ENCODE data around the gene RPS6KL1.

Gene RPS6KL1, protein sequence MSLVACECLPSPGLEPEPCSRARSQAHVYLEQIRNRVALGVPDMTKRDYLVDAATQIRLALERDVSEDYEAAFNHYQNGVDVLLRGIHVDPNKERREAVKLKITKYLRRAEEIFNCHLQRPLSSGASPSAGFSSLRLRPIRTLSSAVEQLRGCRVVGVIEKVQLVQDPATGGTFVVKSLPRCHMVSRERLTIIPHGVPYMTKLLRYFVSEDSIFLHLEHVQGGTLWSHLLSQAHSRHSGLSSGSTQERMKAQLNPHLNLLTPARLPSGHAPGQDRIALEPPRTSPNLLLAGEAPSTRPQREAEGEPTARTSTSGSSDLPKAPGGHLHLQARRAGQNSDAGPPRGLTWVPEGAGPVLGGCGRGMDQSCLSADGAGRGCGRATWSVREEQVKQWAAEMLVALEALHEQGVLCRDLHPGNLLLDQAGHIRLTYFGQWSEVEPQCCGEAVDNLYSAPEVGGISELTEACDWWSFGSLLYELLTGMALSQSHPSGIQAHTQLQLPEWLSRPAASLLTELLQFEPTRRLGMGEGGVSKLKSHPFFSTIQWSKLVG

DNA sequence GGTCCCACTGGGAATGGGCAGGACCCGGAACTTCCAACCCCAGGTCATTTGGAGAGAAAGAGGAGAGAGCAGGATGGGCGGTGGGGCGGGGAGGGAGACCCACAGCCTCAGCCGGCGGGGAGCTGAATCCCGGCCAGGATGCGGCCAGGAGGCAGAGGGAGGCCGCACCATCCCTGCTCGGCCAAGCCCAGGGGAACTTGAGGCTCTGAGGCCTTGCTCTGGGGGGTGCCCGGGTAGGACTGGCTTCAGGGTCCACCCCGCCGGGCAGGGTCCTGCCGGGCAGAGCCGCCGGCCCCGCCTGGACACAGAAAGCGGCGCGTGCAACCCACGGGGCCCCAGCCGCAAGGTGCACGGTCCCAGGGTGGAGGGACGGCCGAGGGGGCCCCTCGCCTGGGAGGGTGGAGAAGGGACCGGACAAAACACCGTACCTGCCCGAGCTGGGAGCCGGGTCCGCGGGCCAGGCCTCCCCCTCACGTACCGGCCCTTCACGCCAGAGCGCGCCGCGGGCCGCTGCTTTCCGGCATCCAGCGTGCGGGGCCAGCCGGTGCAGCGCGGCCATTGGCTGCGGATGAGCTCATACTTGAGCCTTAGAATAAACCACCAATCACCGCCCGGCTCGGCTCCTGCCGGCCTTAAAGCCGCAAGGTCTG, at the start of gene RPS6KL1:
RPS6KL1 (minus strand) TSS at position 509 of the 650 bp plus-strand sequence. CDS start 1,719 bp downstream, outside the sequence.
- DNase-seq (ENCODE audit: low read depth in 2 of 2, low spot score in 1 of 2), result peak in 1 of 2 donors; percentile 16

DNA sequence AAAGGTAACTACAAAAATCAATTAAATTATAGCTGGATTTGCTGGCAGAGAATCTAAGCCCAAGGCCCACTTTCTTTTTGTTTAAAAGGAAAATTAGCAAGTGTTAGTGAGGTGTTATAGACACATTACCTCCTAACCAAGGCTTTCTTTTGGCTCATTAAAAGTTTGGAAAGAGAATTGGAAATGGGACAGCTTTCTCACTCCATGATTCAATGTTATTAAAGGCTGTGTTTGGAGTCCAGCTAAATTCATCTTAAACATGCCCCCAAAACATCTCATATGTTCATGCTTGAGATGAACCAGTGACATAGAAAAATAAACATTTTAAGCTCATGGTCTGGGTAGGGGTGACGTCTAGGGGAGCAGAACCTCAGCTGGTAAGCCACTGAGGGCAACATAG, 45.8 kb upstream of the RPS6KL1 start:
- DNase-seq (ENCODE audit: low read depth in 2 of 2, low spot score in 1 of 2), result no peak

DNA sequence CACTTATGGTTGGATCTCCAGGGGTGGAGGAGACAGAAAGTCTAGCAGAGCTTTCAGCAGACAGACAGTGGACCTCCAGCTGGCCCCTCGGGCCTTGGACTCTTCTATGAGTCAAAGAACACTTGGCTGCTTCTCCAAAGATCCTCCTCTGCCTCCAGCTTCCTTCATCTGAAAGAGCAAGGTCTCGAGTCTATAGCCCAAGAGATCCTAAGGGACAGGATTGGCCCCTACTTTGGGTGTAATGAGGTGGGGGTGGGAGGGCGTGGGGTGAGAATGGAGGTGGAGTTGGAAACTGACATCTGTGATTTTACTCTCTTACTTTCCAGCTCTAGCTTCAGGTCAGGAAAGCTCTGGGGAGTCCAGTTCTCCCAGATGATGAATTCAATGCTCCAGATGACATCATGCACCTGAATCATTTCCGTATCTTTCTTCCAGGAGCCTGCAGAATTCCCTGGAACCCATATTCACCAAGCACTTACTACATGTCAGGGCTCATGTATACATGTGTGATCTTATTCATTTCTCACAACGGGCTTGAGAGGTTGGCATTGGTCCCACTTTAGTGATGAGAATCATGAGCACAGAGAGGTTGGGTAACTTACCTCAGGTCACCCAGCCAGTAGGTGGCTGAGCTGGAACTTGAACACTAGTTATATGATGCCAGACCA, 42.6 kb upstream of the RPS6KL1 start:
- no peak for DNase-seq (ENCODE audit: low read depth in 2 of 2, low spot score in 1 of 2)

DNA sequence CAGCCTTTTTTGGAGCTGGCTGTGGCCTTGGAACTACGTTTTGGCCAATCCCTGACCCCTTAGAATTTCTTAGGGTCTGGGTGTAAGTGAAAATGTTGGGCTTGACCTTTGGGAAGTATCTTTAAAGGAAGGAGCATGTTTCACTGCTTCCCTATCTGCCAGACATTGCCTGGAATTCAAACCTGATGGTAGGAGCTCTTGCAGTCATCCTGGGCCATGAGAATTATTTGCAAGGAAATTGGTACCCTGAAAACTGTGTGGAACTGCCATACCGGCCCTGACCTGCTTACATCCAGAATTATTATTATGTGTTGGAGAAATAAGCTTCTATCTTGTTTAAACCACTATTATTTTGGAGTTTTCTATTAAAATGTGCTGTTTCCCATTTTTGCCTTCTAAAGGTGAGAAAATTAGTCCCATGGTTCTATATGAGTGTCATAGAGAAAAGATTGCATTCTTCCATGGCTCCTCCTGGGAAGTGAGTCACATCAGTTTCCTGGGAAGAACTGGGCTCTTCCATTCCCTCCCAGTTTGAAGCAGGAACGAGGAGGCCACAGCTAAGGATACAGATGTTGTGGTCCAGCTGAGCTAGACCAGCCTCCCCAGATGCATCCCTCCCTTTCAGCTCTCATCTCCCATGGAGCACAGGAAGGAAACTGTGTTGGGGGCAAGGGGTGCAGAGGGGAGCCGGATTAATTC, 41.9 kb upstream of the RPS6KL1 start:
- DNase-seq (ENCODE audit: low read depth in 2 of 2, low spot score in 1 of 2), result no peak

DNA sequence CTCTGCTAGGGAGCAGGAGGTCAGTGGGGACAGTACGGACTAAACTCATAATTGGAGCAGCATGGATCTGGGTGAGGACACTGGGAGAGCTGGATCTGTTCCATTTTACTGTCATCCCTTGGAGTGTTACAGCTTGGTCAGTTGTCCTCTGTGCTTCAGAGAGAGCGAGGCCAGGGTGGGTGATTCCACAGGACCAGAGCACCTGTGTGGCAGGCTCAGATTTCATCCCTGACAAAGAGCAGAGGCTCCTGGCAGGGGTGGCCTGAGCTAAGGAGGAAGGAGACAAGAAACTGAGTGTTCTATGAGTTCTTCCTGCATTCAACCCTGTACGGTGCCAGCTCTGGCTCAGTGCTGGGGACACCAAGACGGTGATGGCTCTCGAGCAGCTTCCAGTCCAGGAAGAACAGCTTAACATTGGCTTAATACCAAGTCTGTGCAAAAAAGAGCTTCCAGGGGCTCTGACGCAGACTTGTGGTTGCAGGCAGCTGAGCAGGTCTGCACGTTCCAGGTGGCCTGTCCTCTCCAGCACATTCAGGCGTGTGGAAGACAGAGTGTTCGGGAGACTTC, 40.7 kb upstream of the RPS6KL1 start:
- no peak for DNase-seq (ENCODE audit: low read depth in 2 of 2, low spot score in 1 of 2)

DNA sequence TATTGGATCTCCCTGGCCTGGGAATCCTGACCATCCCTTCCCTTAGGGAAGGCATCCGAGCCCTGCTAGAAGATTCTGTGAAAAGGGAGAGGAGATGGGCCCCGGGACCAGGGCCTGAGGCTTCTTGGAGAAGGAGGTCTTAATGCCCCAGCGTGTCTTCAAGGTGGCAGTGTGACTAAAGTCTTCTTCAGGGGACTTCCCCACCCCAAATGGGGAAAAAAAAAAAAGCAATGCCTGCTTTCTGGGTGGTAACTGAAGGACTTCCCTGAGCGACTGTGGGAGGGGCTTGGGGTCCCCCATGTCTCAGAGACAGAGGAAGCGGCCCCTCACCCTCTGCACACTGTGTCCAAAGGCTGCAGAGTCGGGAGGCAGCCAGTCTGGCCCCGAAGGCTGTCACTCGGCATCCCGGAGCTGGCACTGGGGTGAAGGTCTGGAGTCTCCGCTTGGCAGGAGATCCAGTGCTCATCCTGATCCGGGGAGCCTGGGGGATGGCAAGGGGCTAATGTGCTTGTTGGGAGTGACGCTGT, 40.2 kb upstream of the RPS6KL1 start:
- DNase-seq (ENCODE audit: low read depth in 2 of 2, low spot score in 1 of 2), result no peak

DNA sequence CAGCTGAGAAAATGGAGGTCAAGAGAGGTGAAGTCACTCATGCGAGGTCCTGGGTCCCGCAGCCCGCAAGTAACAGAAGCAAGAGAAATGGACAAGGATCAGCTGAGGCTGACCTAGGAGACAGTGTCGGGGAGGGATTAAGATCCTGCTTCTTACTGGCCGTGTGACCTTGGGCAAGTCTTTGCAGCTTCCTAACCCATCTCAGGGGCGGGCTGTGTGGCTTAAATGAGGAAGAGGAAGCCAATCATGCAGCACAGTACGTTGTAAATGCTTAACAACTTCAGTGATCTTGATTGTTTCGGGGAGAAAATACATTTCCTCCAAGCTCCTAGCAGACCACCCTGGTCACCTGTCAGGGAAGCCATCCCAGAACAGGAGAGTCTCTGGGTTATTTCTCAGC, 39.4 kb upstream of the RPS6KL1 start:
- no peak for DNase-seq (ENCODE audit: low read depth in 2 of 2, low spot score in 1 of 2)

DNA sequence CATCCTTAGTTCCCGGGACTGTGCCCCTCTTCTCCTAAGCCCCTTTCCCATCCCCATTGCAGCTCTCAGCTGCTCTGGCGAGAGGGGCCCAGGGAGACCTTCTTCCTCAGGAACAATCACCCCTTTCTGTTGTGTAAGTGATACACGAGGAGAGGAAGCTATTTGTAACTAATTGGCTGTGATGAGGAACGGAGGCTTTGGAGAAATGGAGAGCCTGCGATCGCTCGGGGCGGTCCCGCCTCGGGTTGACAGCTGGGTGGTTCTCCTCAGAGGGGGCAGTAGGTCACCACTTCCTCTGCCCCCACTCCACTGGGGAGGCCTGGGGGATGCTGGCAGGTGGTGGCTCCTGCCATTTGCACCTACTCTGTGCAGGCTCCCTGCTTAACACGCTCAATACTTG, 39.0 kb upstream of the RPS6KL1 start:
- no peak for DNase-seq (ENCODE audit: low read depth in 2 of 2, low spot score in 1 of 2)

DNA sequence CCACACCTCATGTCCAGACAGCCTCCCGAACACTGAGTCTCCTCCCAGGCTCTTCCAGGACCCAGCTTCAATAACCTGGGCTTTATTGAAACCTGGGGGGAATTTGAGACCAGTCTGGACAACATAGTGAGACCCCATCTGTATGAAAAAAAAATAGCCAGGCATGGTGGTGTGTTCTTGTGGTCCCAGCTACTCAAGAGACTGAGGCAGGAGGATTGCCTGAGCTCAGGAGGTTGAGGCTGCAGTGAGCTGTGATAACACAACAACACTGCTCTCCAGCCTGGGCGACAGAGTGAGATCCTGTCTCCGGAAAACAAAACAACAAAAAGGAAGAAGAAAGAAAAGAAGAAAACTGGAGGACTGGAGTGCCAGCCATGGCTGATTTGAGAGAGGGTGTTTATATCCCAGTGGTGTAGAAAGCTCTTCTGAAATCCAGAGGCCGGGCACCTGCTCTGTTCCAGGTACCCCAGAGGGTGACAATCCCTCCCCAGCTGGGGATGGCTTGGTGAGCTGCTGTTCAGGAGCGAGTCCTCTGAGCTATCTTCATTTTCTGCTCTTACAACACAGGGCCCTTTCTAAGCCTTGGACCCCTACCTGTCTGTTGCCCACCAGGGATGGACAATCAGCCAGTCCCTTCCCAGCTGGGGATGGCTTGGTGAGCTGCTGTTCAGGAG, 38.3 kb upstream of the RPS6KL1 start:
- no peak for DNase-seq (ENCODE audit: low read depth in 2 of 2, low spot score in 1 of 2)

DNA sequence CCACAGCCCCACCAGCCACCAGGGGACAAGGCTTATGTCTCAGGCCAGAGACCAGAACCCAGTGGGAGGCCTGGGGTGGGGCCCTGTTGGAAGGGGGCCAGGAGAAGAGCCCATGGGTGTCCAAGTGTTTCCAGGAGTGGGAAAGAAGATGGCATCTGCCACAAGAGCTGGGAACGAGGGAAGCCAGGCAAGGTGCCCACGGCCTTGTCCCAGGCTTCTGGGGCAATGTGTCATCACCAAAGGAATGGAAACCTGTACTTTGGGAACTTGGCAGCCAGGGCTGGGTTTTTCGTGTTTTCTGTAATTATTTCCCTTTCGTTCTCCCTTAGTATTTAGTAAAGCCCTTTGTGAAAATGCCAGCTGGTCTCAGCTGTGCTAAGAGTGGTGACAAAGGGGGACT, 37.7 kb upstream of the RPS6KL1 start:
- DNase-seq (ENCODE audit: low read depth in 2 of 2, low spot score in 1 of 2), result no peak

DNA sequence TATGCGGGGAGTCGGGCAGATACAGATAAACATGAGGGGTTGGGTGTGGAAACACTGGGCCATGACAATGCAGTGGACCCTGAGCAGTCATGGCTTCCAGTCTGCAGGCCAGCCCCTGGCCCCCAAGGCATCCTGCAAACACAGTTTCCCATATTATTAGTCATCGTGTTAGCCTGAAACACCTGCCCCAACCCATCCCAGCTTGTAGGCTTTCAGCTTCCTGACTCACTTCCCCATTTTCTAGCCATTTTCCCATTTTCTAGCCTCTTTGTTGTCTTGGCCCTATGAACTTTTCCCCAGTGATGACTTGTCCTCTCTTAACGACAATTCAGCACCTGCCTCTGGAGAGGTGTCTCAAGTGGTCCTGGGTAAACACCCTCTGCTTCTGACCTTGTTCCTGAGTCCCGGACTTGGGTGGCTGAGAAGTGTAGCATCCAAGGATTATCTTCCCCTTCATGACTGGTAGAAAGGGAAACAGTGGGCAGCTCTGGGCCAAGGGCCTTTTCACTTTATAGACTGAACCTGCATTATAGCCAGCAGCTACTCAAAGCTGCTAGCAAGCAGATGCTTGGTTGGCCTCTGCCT, 36.6 kb upstream of the RPS6KL1 start:
- DNase-seq (ENCODE audit: low read depth in 2 of 2, low spot score in 1 of 2), result no peak

DNA sequence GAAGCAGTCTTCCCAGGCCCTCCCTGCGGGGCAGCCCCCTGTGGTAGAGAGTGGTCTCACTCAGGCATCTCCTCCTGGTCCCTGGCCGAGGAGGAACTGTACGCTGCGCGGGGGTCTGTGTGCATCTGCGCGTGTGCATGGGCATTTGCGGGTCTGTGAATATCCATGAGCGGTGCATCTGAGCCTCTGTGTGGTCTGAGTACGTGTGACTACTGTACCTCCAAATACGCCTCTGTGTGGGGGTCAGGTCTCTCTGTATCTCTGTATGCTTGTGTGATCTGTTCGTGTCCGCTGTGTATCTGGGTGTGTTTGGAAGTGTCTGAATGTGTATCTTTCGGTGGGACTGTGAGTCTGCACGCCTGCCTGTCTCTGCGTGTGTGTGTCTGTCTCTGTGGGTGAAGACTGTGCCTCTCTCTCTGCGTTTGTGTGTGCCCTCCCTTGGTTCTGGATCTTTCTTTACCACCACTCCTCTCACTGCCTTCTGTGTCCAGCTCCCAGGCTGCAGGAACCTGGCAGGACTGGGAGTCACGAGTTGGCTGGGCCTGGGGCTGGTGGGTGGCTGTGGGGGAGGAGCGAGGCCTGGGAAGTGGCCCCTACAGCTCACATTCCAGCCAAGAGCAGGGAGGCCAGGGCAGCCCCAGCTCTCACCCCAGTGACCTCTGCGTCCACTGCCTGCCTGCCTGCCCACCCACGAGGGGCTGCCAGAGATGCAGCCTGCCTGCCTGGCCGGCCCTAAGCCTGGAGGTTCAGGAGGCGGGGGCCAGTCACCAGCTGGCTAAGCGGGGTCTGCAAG, 33.4 kb upstream of the RPS6KL1 start:
- DNase-seq (ENCODE audit: low read depth in 2 of 2, low spot score in 1 of 2), result no peak

DNA sequence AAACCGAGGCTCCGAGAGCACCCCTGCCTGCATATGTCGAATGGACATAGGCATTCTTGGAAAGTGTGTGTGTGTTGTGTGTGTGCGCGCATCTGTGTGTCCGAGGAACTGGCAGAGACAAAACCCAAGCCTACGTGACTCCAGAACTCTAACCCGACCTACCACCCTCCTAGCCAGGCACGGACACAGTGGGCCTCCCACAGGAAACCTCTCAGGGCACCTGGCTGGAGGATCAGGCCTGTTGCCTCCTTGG, 32.9 kb upstream of the RPS6KL1 start:
- no peak for DNase-seq (ENCODE audit: low read depth in 2 of 2, low spot score in 1 of 2)

DNA sequence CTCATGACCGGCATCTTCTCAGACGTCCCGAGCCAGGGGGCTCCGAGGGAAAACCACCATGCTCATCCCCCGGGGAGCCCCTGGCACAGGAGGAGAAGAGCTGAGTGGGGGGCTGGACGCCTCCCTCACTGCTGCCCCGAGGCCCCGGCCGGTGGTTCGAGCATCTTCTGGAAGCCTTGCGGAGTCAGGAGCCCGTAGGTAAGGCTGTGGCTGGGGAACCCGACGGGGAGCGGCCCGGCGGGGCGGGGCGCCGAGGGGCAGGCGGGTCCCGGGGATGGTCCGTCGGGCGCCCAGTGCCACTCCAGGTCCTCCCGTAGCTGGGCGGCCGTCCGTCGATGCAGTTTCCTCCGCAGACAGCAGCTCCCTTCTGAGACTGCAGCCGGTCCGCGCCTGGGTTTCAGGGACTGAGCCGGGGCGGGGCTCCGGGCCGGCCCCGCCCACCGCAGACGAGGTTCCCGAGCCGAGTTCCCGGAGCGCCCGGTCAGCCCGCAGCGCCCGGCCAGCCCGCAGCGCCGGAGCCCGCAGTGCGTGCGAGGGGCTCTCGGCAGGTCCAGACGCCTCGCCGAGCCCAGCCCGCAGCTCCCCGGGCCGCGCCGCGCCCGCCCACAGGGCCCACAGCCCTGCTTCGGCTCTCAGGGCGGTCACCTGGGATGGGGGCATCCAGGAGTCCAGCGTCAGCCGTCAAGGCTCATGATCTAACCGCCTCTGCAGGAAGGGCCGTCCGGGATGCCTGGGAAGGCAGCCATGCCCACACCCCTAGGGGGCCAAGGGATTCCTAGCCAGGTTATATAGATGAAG, 32.4 kb upstream of the RPS6KL1 start, which contains the start of gene PGF:
PGF (minus strand) TSS at position 369 of the 798 bp plus-strand sequence; CDS start at position 14, 355 bp downstream.
- no peak for DNase-seq (ENCODE audit: low read depth in 2 of 2, low spot score in 1 of 2)

DNA sequence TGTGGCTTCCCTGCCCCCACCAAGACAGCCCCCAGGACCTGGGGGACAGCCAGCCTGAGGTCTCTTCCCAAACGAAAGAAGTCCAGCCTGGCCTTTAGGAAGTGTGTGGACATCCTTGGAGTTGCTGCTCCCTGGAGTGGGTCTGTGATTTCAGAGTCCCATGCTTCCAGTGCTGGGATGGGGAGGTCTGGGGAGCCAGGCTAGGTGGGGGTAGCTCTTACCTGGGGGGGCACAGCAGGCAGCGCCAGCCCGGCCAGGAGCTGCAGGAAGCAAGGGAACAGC, 31.8 kb upstream of the RPS6KL1 start:
- DNase-seq (ENCODE audit: low read depth in 2 of 2, low spot score in 1 of 2), result no peak

DNA sequence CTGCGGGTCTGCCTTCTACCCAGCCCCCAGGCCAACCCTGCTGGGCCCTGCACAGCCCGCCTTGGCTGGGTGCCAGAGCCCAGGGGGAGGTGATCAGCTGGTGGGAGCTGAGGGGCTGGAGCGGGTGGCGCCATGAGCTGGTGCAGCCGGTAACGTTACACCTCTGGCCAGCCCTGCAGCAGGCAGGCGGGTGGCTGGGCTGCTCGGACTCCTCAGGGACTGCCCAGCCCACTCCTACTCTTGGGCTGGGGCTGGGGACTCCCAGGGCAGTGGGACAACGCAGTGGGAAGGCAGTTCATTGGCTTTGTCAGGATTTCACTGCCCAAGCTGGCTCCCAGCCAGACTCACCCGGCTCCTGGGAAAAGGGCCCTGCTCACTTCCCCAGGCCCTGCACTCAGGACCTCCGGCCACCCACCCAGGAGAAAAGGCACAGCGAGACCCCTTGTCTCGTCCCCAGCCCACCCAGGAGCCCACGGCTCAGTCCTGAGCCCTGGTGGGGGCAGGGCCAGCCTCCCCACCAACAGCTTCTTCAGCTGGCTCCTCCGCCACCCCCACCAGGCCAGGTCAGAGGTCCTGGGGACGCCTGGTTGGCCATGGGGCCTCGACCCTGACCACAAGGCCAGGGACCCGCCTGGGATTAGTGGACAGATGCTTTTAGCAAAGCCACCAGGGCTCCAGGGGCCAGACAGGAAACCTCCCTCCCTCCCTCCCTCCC, 31.3 kb upstream of the RPS6KL1 start:
- DNase-seq (ENCODE audit: low read depth in 2 of 2, low spot score in 1 of 2), result no peak

DNA sequence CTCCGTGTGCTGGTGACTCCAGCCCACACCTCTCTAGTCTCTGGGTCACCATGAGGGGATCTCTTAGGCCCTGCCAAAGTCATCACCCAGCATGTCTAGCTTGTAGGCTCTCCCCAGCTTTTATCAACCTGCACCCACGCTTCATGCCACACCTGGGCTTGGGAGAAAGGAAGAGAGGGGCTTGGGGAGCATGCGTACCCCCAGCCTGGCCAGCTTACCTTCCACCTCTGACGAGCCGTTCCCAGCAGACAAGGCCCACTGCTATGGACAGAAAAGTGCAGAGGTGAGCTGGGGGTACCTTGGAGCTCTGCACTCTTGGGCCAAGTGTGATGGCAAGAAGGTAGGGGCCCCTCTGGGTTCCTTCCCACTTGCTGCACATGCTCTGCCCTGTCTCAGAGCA, 30.6 kb upstream of the RPS6KL1 start:
- no peak for DNase-seq (ENCODE audit: low read depth in 2 of 2, low spot score in 1 of 2)
